Neural progenitor cell (in vitro differentiated cells): ENCODE results near the gene RTL10. TPM values are rescaled to one million over a fixed set of nuclear protein-coding genes. Genes with fewer than 3 reads are reported as not detected.
A peak's percentile ranks its signal among the peaks of the same experiment; 100 is the strongest.

Experiments used
- DNase-seq: peaks from one replicate; pipeline ENCODE4 v3.0.0-alpha.2; 2016; ENCODE audit warnings: low spot score
- H2AFZ ChIP-seq: fragments of 200-600 bp; sonication (generic); replicated peaks from 2 replicates; pipeline ENCODE4 v1.6.1; 2016; ENCODE audit warnings: antibody characterized with exemption
- H3F3A ChIP-seq: fragments of 200-600 bp; sonication (generic); 2 replicates; pipeline ENCODE4 v1.6.1; 2016; ENCODE audit warnings: antibody characterized with exemption, low read depth
- H3K27ac ChIP-seq: fragments of 200-600 bp; sonication (generic); 2 replicates; pipeline ENCODE4 v1.5.1; 2016; ENCODE audit warnings: mild to moderate bottlenecking
- H3K27me3 ChIP-seq: fragments of 200-600 bp; sonication (generic); 2 replicates; pipeline ENCODE4 v1.6.1; 2016; ENCODE audit warnings: mild to moderate bottlenecking, moderate library complexity
- H3K36me3 ChIP-seq: fragments of 200-600 bp; sonication (generic); 2 replicates; pipeline ENCODE4 v1.5.1; 2016
- H3K4me1 ChIP-seq: fragments of 200-600 bp; sonication (generic); 2 replicates; pipeline ENCODE4 v1.6.1; 2016; ENCODE audit warnings: mixed run types
- H3K4me2 ChIP-seq: fragments of 200-600 bp; sonication (generic); 2 replicates; pipeline ENCODE4 v1.6.1; 2016
- H3K4me3 ChIP-seq: fragments of 200-600 bp; sonication (generic); 2 replicates; pipeline ENCODE4 v1.5.1; 2016
- H3K79me2 ChIP-seq: fragments of 200-600 bp; sonication (generic); 2 replicates; pipeline ENCODE4 v1.6.1; 2016; ENCODE audit warnings: low read depth
- H3K9ac ChIP-seq: fragments of 200-600 bp; sonication (generic); 2 replicates; pipeline ENCODE4 v1.6.1; 2016
- H3K9me3 ChIP-seq: fragments of 200-600 bp; sonication (generic); 2 replicates; pipeline ENCODE4 v1.5.1; 2016; ENCODE audit warnings: low read depth
- H4K20me1 ChIP-seq: fragments of 200-600 bp; sonication (generic); 2 replicates; pipeline ENCODE4 v1.6.1; 2016; ENCODE audit warnings: low read depth
- H3K27ac Mint-ChIP-seq: 3 replicates; pipeline ENCODE4 v1.8.0; 2021; ENCODE audit warnings: mixed read lengths
- H3K27me3 Mint-ChIP-seq: 2 replicates; pipeline ENCODE4 v1.8.0; 2022; ENCODE audit warnings: low read depth, mild to moderate bottlenecking, inconsistent platforms, moderate library complexity, mixed read lengths; ENCODE audit not compliant: insufficient read depth
- H3K36me3 Mint-ChIP-seq: 3 replicates; pipeline ENCODE4 v1.8.0; 2021; ENCODE audit warnings: mixed read lengths
- H3K4me1 Mint-ChIP-seq: 3 replicates; pipeline ENCODE4 v1.8.0; 2021; ENCODE audit warnings: mixed read lengths
- H3K4me3 Mint-ChIP-seq: 3 replicates; pipeline ENCODE4 v1.8.0; 2021; ENCODE audit warnings: mild to moderate bottlenecking, moderate library complexity, mixed read lengths
- H3K9me3 Mint-ChIP-seq: 3 replicates; pipeline ENCODE4 v1.8.0; 2020; ENCODE audit warnings: mixed read lengths
- EZH2 ChIP-seq: fragments of 200-600 bp; sonication (generic); IDR thresholded peaks from 2 replicates; pipeline ENCODE4 v1.6.1; 2017; ENCODE audit warnings: antibody characterized with exemption, mild to moderate bottlenecking, moderate library complexity
- EZH2phosphoT487 ChIP-seq: fragments of 200-600 bp; sonication (generic); IDR thresholded peaks from 2 replicates; pipeline ENCODE4 v1.6.1; 2017; ENCODE audit warnings: antibody characterized with exemption
- total RNA-seq: library from RNA; depleted of rRNA; stranded (reverse); fragments of >200 nt; gene quantifications from 2 replicates; pipeline ENCODE4 v1.2.3, GENCODE V29; 2015; ENCODE audit warnings: low replicate concordance
- TF ChIP-seq, protein P1 (sequence below): fragments of 200-600 bp; sonication (generic); IDR thresholded peaks from 2 replicates; pipeline ENCODE4 v1.5.1; 2017; ENCODE audit warnings: antibody characterized with exemption, mild to moderate bottlenecking

RTL10 gene
- total RNA-seq, 1 donor from 2014 or later: 7.3 TPM

DNA sequence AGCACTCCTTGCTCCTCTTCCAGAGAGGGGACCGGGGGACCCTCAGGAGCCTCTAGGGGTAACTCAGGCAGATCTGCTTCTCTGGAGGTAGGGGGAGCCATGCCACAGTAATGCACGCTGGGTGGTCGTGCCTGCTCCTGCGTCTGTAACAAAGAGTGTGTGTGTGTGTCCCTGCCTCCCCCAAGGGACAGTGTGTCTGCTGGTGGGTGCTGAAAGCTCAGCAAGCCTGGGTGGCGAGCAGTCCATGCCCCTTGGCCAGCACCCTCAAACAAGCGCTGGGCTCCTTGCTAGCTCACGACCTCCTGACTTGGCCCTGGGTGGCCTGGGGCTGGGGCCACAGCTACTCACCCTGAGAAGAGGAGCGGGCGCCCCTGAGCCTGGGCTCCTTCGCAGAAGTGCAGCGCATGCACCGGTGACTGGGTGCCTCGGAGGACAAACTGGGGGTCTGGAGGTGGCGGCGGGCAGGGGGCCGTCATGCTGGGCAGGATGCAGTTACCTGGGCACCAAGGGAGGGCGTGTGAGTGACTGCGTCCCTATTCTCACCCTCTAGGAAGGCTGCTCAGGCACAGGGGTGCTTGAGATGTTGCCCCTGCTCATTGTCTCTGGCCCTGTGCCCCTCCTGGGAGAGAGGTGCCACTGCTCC, 33.7 kb downstream of the RTL10 start:
- no peaks in the 10 kb centered on the region for H3K36me3 ChIP-seq
- H3K4me1 Mint-ChIP-seq: peaks cover 11% of the 10 kb centered on the region
- H3K27ac ChIP-seq: no peak overlapping the region

DNA sequence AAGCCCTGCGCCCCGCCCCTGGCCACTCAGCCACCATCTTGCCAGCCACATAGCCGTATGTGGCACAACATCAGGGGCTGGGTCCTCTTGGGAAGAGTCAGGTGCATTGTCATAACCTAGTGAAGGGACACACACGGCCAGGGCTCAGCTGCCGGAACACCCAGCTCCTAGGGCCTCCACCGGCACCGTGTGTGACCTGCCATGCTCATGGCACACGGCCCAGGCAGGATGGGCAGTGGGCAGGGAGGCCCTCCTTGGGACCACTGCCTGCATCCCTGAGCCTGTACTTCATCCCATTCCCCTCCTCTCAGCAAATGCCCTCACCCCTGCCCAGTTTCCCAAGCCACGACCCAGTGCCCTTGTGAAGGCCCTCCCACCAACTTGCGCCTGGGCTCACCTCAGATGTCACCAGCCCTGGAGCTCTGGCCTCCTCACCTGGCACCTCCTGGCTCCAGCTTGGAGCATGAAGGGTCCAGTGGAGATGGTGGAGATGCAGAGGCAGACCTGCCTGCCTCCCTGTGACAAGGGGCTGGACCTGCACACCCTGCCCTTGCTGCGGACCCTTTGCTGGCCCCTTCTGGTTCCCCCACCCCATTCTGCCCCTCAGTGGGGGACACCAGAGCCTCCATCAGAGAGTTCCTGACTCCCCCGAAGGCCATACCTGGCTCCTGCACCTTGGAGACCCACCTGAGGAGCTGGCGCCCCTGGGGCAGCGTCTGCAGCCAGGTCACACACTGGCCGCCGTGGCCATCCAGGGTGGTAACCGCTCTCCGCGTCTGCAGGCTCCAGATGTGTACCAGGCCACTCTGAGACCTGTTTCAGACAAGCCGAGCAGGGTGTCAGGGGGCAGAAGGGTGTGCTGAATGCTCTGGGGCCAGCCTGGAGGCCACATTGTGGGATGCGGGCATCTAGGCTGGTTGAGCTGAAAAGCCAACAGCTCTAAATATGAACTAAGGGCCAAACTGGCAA, 34.5 kb downstream of the RTL10 start:
- H3K4me3 ChIP-seq: no peak overlapping the region

More for the DNA sequence above, 33.7 kb downstream of the RTL10 start:
- H3K4me2 ChIP-seq: no peak overlapping the region
- H3F3A ChIP-seq: no peaks in the 10 kb centered on the region
- no peak overlapping the region for H3K4me3 ChIP-seq
- no peaks in the 10 kb centered on the region for H3K4me1 ChIP-seq
- no peak for TF ChIP-seq EZH2phosphoT487
- TF ChIP-seq, protein P1, sequence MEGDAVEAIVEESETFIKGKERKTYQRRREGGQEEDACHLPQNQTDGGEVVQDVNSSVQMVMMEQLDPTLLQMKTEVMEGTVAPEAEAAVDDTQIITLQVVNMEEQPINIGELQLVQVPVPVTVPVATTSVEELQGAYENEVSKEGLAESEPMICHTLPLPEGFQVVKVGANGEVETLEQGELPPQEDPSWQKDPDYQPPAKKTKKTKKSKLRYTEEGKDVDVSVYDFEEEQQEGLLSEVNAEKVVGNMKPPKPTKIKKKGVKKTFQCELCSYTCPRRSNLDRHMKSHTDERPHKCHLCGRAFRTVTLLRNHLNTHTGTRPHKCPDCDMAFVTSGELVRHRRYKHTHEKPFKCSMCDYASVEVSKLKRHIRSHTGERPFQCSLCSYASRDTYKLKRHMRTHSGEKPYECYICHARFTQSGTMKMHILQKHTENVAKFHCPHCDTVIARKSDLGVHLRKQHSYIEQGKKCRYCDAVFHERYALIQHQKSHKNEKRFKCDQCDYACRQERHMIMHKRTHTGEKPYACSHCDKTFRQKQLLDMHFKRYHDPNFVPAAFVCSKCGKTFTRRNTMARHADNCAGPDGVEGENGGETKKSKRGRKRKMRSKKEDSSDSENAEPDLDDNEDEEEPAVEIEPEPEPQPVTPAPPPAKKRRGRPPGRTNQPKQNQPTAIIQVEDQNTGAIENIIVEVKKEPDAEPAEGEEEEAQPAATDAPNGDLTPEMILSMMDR: peak; percentile 29
- no peak overlapping the region for H3K9ac ChIP-seq
- H2AFZ ChIP-seq: no peak overlapping the region
- Mint-ChIP-seq H3K27me3 (no peaks in the 10 kb centered on the region), H3K36me3 (no peaks in the 10 kb centered on the region), H3K4me3 (no peak overlapping the region), H3K27ac (peak overlapping the region; percentile 21), H3K9me3 (no peaks in the 10 kb centered on the region)
- DNase-seq: peak; percentile 47
- H3K27me3 ChIP-seq: no peaks in the 10 kb centered on the region
- no peaks in the 10 kb centered on the region for H4K20me1 ChIP-seq
- no peaks in the 10 kb centered on the region for H3K9me3 ChIP-seq
- H3K79me2 ChIP-seq: no peaks in the 10 kb centered on the region

DNA sequence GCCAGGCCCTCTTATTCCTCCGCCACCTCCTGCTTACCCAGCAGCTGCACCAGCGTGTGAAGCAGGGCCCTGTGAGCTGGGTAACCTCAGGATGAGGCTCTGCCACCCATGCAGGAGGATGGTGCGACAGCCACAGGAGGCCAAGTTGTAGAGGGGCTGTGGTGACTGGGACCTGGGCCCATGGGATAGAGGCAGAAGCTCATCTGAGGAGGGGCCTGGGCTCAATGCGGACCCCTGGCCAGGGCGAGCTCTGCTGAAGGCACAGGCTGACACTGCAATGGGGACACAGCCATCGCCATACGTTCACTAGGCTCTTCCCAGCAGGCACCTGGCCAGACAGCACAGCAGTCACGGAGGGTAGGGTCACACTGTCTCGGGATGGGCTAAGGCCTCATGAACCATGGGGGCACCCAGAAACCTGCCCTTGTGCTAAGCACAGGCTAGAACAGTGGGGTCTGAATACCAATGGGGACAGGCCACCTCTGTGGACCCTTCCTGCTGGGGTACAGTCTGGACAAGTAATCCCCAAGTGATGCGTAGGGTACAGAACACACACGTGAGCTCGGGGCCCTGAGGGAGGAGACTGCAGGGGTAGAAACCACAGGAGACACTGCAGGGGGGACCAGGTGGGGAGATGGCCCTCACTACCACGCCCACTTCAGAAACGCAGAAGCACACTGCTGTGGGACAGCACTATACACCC, 35.3 kb downstream of the RTL10 start:
- Mint-ChIP-seq H3K27ac (no peak overlapping the region), H3K4me1 (peaks cover 11% of the 10 kb centered on the region), H3K36me3 (no peaks in the 10 kb centered on the region), H3K4me3 (no peak overlapping the region), H3K9me3 (no peaks in the 10 kb centered on the region), H3K27me3 (no peaks in the 10 kb centered on the region)
- Histone ChIP-seq H3K9me3 (no peaks in the 10 kb centered on the region), H3K4me3 (no peak overlapping the region), H3K9ac (no peak overlapping the region), H2AFZ (no peak overlapping the region), H3K4me2 (no peak overlapping the region), H3K4me1 (no peaks in the 10 kb centered on the region), H3K36me3 (no peaks in the 10 kb centered on the region), H3K79me2 (no peaks in the 10 kb centered on the region), H3K27me3 (no peaks in the 10 kb centered on the region), H3K27ac (no peak overlapping the region), H3F3A (no peaks in the 10 kb centered on the region), H4K20me1 (no peaks in the 10 kb centered on the region)
- DNase-seq: no peak
- TF ChIP-seq EZH2phosphoT487: no peak
- TF ChIP-seq, protein P1: no peak

More for the DNA sequence above, 34.5 kb downstream of the RTL10 start:
- no peak overlapping the region for H2AFZ ChIP-seq
- no peaks in the 10 kb centered on the region for H3K79me2 ChIP-seq
- no peak overlapping the region for H3K9ac ChIP-seq
- no peaks in the 10 kb centered on the region for H3K36me3 ChIP-seq
- Mint-ChIP-seq H3K36me3 (no peaks in the 10 kb centered on the region), H3K27ac (no peak overlapping the region), H3K27me3 (no peaks in the 10 kb centered on the region), H3K4me1 (peaks cover 11% of the 10 kb centered on the region), H3K9me3 (no peaks in the 10 kb centered on the region), H3K4me3 (no peak overlapping the region)
- no peaks in the 10 kb centered on the region for H4K20me1 ChIP-seq
- no peaks in the 10 kb centered on the region for H3K9me3 ChIP-seq
- no peaks in the 10 kb centered on the region for H3F3A ChIP-seq
- H3K4me2 ChIP-seq: no peak overlapping the region
- no peaks in the 10 kb centered on the region for H3K27me3 ChIP-seq
- no peaks in the 10 kb centered on the region for H3K4me1 ChIP-seq
- TF ChIP-seq, protein P1: no peak
- TF ChIP-seq EZH2phosphoT487: no peak
- TF ChIP-seq EZH2: no peak
- no peak overlapping the region for H3K27ac ChIP-seq
- DNase-seq: no peak
